SU-DHL-6 (cell line): Measurements from ENCODE around the gene RALB.

Source experiments
- EZH2phosphoT487 ChIP-seq: fragments of 200-600 bp; sonication (generic), shearing (Covaris generic); conservative IDR thresholded peaks from 2 replicates; pipeline ENCODE4 v1.6.1; 2018; ENCODE audit warnings: mild to moderate bottlenecking, antibody characterized with exemption, low read length, moderate library complexity, mixed read lengths
- TF ChIP-seq, protein P1 (sequence below): fragments of 200-600 bp; sonication (generic); IDR thresholded peaks from one replicate; pipeline ENCODE4 v1.5.1; 2017; ENCODE audit warnings: antibody characterized with exemption, mild to moderate bottlenecking, low read length, moderate library complexity; ENCODE audit not compliant: insufficient read depth, poor library complexity, severe bottlenecking

DNA sequence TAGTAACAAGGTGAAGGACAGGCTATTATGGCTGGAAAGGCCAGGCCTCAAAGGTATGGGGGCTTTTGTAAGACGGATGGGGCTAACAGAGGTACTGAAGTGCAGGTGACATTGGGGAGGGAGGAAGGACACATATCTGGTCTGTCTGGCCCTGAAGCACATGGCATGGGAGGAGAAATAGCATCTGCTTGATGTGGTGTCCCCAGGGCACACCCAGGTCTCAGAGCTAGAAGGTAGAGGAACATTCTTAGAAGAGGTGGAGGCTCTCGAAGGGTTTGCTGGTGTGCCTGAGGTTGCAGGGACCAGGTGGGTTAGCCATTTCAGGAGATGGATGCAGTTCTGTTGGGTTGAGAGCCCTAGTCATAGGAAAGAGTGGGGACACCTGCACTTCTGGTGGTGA, 9.5 kb downstream of the RALB start:
- TF ChIP-seq, protein P1, sequence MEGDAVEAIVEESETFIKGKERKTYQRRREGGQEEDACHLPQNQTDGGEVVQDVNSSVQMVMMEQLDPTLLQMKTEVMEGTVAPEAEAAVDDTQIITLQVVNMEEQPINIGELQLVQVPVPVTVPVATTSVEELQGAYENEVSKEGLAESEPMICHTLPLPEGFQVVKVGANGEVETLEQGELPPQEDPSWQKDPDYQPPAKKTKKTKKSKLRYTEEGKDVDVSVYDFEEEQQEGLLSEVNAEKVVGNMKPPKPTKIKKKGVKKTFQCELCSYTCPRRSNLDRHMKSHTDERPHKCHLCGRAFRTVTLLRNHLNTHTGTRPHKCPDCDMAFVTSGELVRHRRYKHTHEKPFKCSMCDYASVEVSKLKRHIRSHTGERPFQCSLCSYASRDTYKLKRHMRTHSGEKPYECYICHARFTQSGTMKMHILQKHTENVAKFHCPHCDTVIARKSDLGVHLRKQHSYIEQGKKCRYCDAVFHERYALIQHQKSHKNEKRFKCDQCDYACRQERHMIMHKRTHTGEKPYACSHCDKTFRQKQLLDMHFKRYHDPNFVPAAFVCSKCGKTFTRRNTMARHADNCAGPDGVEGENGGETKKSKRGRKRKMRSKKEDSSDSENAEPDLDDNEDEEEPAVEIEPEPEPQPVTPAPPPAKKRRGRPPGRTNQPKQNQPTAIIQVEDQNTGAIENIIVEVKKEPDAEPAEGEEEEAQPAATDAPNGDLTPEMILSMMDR, result no peak
- no peak for TF ChIP-seq EZH2phosphoT487
